ENCODE data around the gene FTO.
"Not testable (repeated sequence)": the region's sequence is repeated elsewhere in the genome, so short reads cannot be mapped to it uniquely, and the experiment has no call there.

Gene FTO

DNA sequence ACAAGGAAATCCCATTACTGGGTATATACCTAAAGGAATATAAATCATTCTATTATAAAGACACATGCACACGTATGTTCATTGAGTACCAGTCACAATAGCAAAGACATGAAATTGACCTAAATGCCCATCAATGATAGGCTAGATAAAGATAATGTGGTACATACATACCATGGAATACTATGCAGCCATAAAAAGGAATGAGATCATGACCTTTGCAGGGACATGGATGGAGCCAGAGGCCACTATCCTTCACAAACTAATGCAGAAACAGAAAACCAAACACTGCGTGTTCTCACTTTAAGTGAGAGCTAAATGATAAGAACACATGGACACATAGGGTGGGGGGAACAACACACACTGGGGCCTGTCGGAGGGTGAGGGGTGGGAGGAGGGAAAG, 18.6 kb upstream of the FTO start:
- not testable (repeated sequence) for H3K14ac ChIP-seq (ENCODE audit: low read length); H2AFZ ChIP-seq (ENCODE audit: low read length); H2BK120ac ChIP-seq (ENCODE audit: low read depth, low read length); H3K23ac ChIP-seq (ENCODE audit: low read depth, low read length, poor library complexity); DNase-seq (ENCODE audit: low spot score); H3K79me1 ChIP-seq (ENCODE audit: low read depth, low read length); H2BK5ac ChIP-seq (ENCODE audit: low read length); H2BK12ac ChIP-seq (ENCODE audit: low read length); H3K27ac ChIP-seq (replicated peaks; ENCODE audit: low read length); H2BK15ac ChIP-seq (ENCODE audit: low read length); H3K4me2 ChIP-seq (ENCODE audit: insufficient read depth, low read length, poor library complexity, severe bottlenecking); H3K9ac ChIP-seq (ENCODE audit: low read depth, low read length, poor library complexity); H4K91ac ChIP-seq (ENCODE audit: low read depth, low read length, poor library complexity); H3K27me3 ChIP-seq (ENCODE audit: control insufficient read depth in 3 of 3, insufficient read depth in 3 of 3, low read depth in 1 of 3, low read length in 3 of 3); H3K18ac ChIP-seq (ENCODE audit: low read length); H4K8ac ChIP-seq (ENCODE audit: low read depth, low read length); H3K4ac ChIP-seq (ENCODE audit: low read length); H2AK5ac ChIP-seq (ENCODE audit: low read depth, low read length); H3K4me3 ChIP-seq (ENCODE audit: low read length in 2 of 2); H3K4me1 ChIP-seq (ENCODE audit: control insufficient read depth in 2 of 2, insufficient read depth in 1 of 2, low read depth in 1 of 2, low read length in 2 of 2)
- no CpG with 5 or more reads among the region's 3 CpGs for WGBS, 2 donors (ENCODE audit: extremely low coverage in 2 of 2, insufficient read length in 2 of 2, insufficient replicate concordance in 1 of 2)
- Histone ChIP-seq H3K9me3 (replicated peaks in 1 of 2; ENCODE audit: control insufficient read depth in 2 of 2, insufficient read depth in 1 of 2, low read depth in 1 of 2, low read length in 2 of 2) (peaks cover 0 to 13% of the 10 kb centered on the region in 2 donors), H3K36me3 (replicated peaks in 1 of 2; ENCODE audit: control insufficient read depth in 2 of 2, insufficient read depth in 2 of 2, low read length in 2 of 2) (peaks cover 5 to 64% of the 10 kb centered on the region in 2 donors)

- WGBS, 2 donors (ENCODE audit: extremely low coverage in 2 of 2, insufficient read length in 2 of 2, insufficient replicate concordance in 1 of 2): no CpG with 5 or more reads among the region's 3 CpGs
- H3K4ac ChIP-seq (ENCODE audit: low read length): no peak overlapping the region
Observed at GRCh38 chr16:53686710-53687109, 17.2 kb upstream of the FTO start.

GRCh38 chr16:53689636-53690035, 14.3 kb upstream of the FTO start:
- no peak overlapping the region for H3K14ac ChIP-seq (ENCODE audit: low read length)
- H3K4me2 ChIP-seq (ENCODE audit: insufficient read depth, low read length, poor library complexity, severe bottlenecking): no peak overlapping the region
- no peak overlapping the region for H3K18ac ChIP-seq (ENCODE audit: low read length)
- H3K23ac ChIP-seq (ENCODE audit: low read depth, low read length, poor library complexity): no peak overlapping the region
- H3K4me1 ChIP-seq (ENCODE audit: control insufficient read depth in 2 of 2, insufficient read depth in 1 of 2, low read depth in 1 of 2, low read length in 2 of 2): no peaks in the 10 kb centered on the region
- DNase-seq (ENCODE audit: low spot score): no peak
- H2BK15ac ChIP-seq (ENCODE audit: low read length): no peak overlapping the region
- H2AK5ac ChIP-seq (ENCODE audit: low read depth, low read length): no peak overlapping the region
- no peak overlapping the region for H3K9ac ChIP-seq (ENCODE audit: low read depth, low read length, poor library complexity)
- WGBS, 2 donors (ENCODE audit: extremely low coverage in 2 of 2, insufficient read length in 2 of 2, insufficient replicate concordance in 1 of 2): no CpG with 5 or more reads among the region's 3 CpGs
- H3K36me3 ChIP-seq (replicated peaks in 1 of 2; ENCODE audit: control insufficient read depth in 2 of 2, insufficient read depth in 2 of 2, low read length in 2 of 2): peaks cover 10 to 67% of the 10 kb centered on the region in 2 donors
- H3K4me3 ChIP-seq (ENCODE audit: low read length in 2 of 2): no peak overlapping the region
- no peak overlapping the region for H4K91ac ChIP-seq (ENCODE audit: low read depth, low read length, poor library complexity)
- H3K9me3 ChIP-seq (replicated peaks in 1 of 2; ENCODE audit: control insufficient read depth in 2 of 2, insufficient read depth in 1 of 2, low read depth in 1 of 2, low read length in 2 of 2): peaks cover 0 to 13% of the 10 kb centered on the region in 2 donors
- no peak overlapping the region for H3K4ac ChIP-seq (ENCODE audit: low read length)
- no peak overlapping the region for H2BK12ac ChIP-seq (ENCODE audit: low read length)
- no peaks in the 10 kb centered on the region for H3K79me1 ChIP-seq (ENCODE audit: low read depth, low read length)
- H2BK120ac ChIP-seq (ENCODE audit: low read depth, low read length): no peak overlapping the region
- H2BK5ac ChIP-seq (ENCODE audit: low read length): no peak overlapping the region
- H2AFZ ChIP-seq (ENCODE audit: low read length): no peak overlapping the region
- no peak overlapping the region for H3K27ac ChIP-seq (replicated peaks; ENCODE audit: low read length)
- no peak overlapping the region for H4K8ac ChIP-seq (ENCODE audit: low read depth, low read length)
- no peaks in the 10 kb centered on the region for H3K27me3 ChIP-seq (ENCODE audit: control insufficient read depth in 3 of 3, insufficient read depth in 3 of 3, low read depth in 1 of 3, low read length in 3 of 3)

More at GRCh38 chr16:53686710-53687109, 17.2 kb upstream of the FTO start:
- H4K8ac ChIP-seq (ENCODE audit: low read depth, low read length): no peak overlapping the region
- no peak overlapping the region for H2BK15ac ChIP-seq (ENCODE audit: low read length)
- DNase-seq (ENCODE audit: low spot score): no peak
- peaks cover 0 to 13% of the 10 kb centered on the region in 2 donors for H3K9me3 ChIP-seq (replicated peaks in 1 of 2; ENCODE audit: control insufficient read depth in 2 of 2, insufficient read depth in 1 of 2, low read depth in 1 of 2, low read length in 2 of 2)
- H2AK5ac ChIP-seq (ENCODE audit: low read depth, low read length): no peak overlapping the region
- H2AFZ ChIP-seq (ENCODE audit: low read length): no peak overlapping the region
- H3K14ac ChIP-seq (ENCODE audit: low read length): no peak overlapping the region
- peaks cover 10 to 70% of the 10 kb centered on the region in 2 donors for H3K36me3 ChIP-seq (replicated peaks in 1 of 2; ENCODE audit: control insufficient read depth in 2 of 2, insufficient read depth in 2 of 2, low read length in 2 of 2)
- H3K4me2 ChIP-seq (ENCODE audit: insufficient read depth, low read length, poor library complexity, severe bottlenecking): no peak overlapping the region
- H4K91ac ChIP-seq (ENCODE audit: low read depth, low read length, poor library complexity): no peak overlapping the region
- H3K27me3 ChIP-seq (ENCODE audit: control insufficient read depth in 3 of 3, insufficient read depth in 3 of 3, low read depth in 1 of 3, low read length in 3 of 3): no peaks in the 10 kb centered on the region
- H3K79me1 ChIP-seq (ENCODE audit: low read depth, low read length): no peaks in the 10 kb centered on the region
- H3K9ac ChIP-seq (ENCODE audit: low read depth, low read length, poor library complexity): no peak overlapping the region
- H3K18ac ChIP-seq (ENCODE audit: low read length): no peak overlapping the region
- H3K27ac ChIP-seq (replicated peaks; ENCODE audit: low read length): no peak overlapping the region
- no peak overlapping the region for H3K23ac ChIP-seq (ENCODE audit: low read depth, low read length, poor library complexity)
- no peak overlapping the region for H2BK120ac ChIP-seq (ENCODE audit: low read depth, low read length)
- H2BK5ac ChIP-seq (ENCODE audit: low read length): no peak overlapping the region
- no peak overlapping the region for H3K4me3 ChIP-seq (ENCODE audit: low read length in 2 of 2)
- no peak overlapping the region for H2BK12ac ChIP-seq (ENCODE audit: low read length)
- no peaks in the 10 kb centered on the region for H3K4me1 ChIP-seq (ENCODE audit: control insufficient read depth in 2 of 2, insufficient read depth in 1 of 2, low read depth in 1 of 2, low read length in 2 of 2)

DNA sequence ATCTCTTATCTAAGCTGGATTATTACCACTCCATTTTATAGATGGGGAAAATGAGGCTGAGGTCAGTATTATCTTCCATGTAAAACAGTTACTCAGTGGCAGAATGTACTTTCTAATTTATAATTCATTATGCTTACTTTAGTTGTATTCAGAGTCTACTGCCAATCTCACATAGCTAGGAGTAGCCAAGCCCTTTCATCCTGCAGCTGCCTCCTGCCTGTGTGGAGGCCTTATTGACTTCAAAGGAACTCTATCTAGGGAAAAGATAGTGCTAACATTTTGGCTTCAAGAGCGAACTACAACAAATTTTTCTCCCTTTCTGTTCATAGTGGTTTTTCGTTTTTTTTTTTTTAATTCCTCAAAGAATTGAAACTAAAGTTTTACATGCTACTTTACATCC, 13.2 kb upstream of the FTO start:
- H3K27me3 ChIP-seq (ENCODE audit: control insufficient read depth in 3 of 3, insufficient read depth in 3 of 3, low read depth in 1 of 3, low read length in 3 of 3): no peaks in the 10 kb centered on the region

More for the DNA sequence above, 13.2 kb upstream of the FTO start:
- H2AFZ ChIP-seq (ENCODE audit: low read length): no peak overlapping the region
- no peak overlapping the region for H4K91ac ChIP-seq (ENCODE audit: low read depth, low read length, poor library complexity)
- no peaks in the 10 kb centered on the region for H3K79me1 ChIP-seq (ENCODE audit: low read depth, low read length)
- H2BK5ac ChIP-seq (ENCODE audit: low read length): no peak overlapping the region
- no peak overlapping the region for H3K4ac ChIP-seq (ENCODE audit: low read length)
- no peak overlapping the region for H3K9ac ChIP-seq (ENCODE audit: low read depth, low read length, poor library complexity)
- H2AK5ac ChIP-seq (ENCODE audit: low read depth, low read length): no peak overlapping the region
- H3K4me2 ChIP-seq (ENCODE audit: insufficient read depth, low read length, poor library complexity, severe bottlenecking): no peak overlapping the region
- no peak overlapping the region for H4K8ac ChIP-seq (ENCODE audit: low read depth, low read length)
- no peak overlapping the region for H3K23ac ChIP-seq (ENCODE audit: low read depth, low read length, poor library complexity)
- H3K36me3 ChIP-seq (replicated peaks in 1 of 2; ENCODE audit: control insufficient read depth in 2 of 2, insufficient read depth in 2 of 2, low read length in 2 of 2): peaks cover 5 to 67% of the 10 kb centered on the region in 2 donors
- H3K9me3 ChIP-seq (replicated peaks in 1 of 2; ENCODE audit: control insufficient read depth in 2 of 2, insufficient read depth in 1 of 2, low read depth in 1 of 2, low read length in 2 of 2): peaks cover 0 to 3% of the 10 kb centered on the region in 2 donors
- no peak overlapping the region for H3K18ac ChIP-seq (ENCODE audit: low read length)
- no peak overlapping the region for H3K27ac ChIP-seq (replicated peaks; ENCODE audit: low read length)
- WGBS, 2 donors (ENCODE audit: extremely low coverage in 2 of 2, insufficient read length in 2 of 2, insufficient replicate concordance in 1 of 2): no CpG with 5 or more reads among the region's 2 CpGs
- H2BK12ac ChIP-seq (ENCODE audit: low read length): no peak overlapping the region
- no peaks in the 10 kb centered on the region for H3K4me1 ChIP-seq (ENCODE audit: control insufficient read depth in 2 of 2, insufficient read depth in 1 of 2, low read depth in 1 of 2, low read length in 2 of 2)
- no peak overlapping the region for H2BK15ac ChIP-seq (ENCODE audit: low read length)
- no peak overlapping the region for H2BK120ac ChIP-seq (ENCODE audit: low read depth, low read length)
- no peak for DNase-seq (ENCODE audit: low spot score)
- H3K14ac ChIP-seq (ENCODE audit: low read length): no peak overlapping the region
- no peak overlapping the region for H3K4me3 ChIP-seq (ENCODE audit: low read length in 2 of 2)

All from neuronal stem cell (in vitro differentiated cells).